B cell (primary cell): ENCODE results near the gene RIBC2. TPM values are rescaled to one million over a fixed set of nuclear protein-coding genes. Genes with fewer than 3 reads are reported as not detected.

ENCODE experiments used
- ATAC-seq: fragments of 200-7000 bp; cut with Tn5 transposase; one replicate; pipeline ENCODE4 v1.10.0; 2021; ENCODE audit warnings: low read depth, mild to moderate bottlenecking, moderate number of reproducible peaks, moderate library complexity
- CTCF ChIA-PET: fragments of 350-600 bp; sonication (Branson Sonifier 250); formaldehyde crosslinking; loops from one replicate; lab custom pipeline; 2021; ENCODE audit warnings: antibody characterized with exemption, inconsistent platforms; lab: Charles Lee
- POLR2A ChIA-PET: fragments of 350-600 bp; sonication (Branson Sonifier 250); formaldehyde crosslinking; loops from one replicate; lab custom pipeline; 2021; ENCODE audit warnings: antibody characterized with exemption; lab: Charles Lee
- DNase-seq: peaks from one replicate; pipeline ENCODE4 v3.0.0; 2013
- H2AFZ ChIP-seq: 2 replicates; pipeline ENCODE4 v1.6.1; 2012; ENCODE audit warnings: mild to moderate bottlenecking, low read depth, low read length; ENCODE audit not compliant: insufficient read depth, poor library complexity, severe bottlenecking
- H3K27ac ChIP-seq, 2 donors: 1 replicate in 1 of 2; 2 replicates in 1 of 2; pipeline ENCODE4 v1.5.1; 2012 to 2013; ENCODE audit warnings: low read length in 2 of 2, mild to moderate bottlenecking in 2 of 2, moderate library complexity in 1 of 2
- H3K27me3 ChIP-seq, 4 experiments: fragments of 200-600 bp in 1 of 4; sonication (generic) in 1 of 4; replicated peaks in 1 of 4; 1 replicate in 2 of 4; 2 replicates in 2 of 4; pipeline versions ENCODE4 v1.6.1 to v1.7.0; 2013 to 2016; ENCODE audit warnings: low read length in 3 of 4, mild to moderate bottlenecking in 2 of 4, mixed read lengths in 1 of 4, moderate library complexity in 1 of 4; ENCODE audit not compliant: insufficient read depth in 4 of 4, control insufficient read depth in 3 of 4; ENCODE audit errors: control extremely low read depth in 1 of 4
- H3K36me3 ChIP-seq, 2 experiments: replicated peaks in 1 of 2; 1 replicate in 1 of 2; 2 replicates in 1 of 2; pipeline versions ENCODE4 v1.6.1 to v1.7.1; 2013; ENCODE audit warnings: low read length in 1 of 2; ENCODE audit not compliant: insufficient read depth in 2 of 2, control insufficient read depth in 1 of 2; ENCODE audit errors: control extremely low read depth in 1 of 2, extremely low read depth in 1 of 2
- H3K4me1 ChIP-seq, 2 donors: fragments of 200-600 bp in 1 of 2; sonication (generic) in 1 of 2; 1 replicate in 1 of 2; 2 replicates in 1 of 2; pipeline versions ENCODE4 v1.5.1 to v1.6.1; 2013 to 2017; ENCODE audit warnings: low read length in 2 of 2; ENCODE audit not compliant: control insufficient read depth in 2 of 2, insufficient read depth in 2 of 2
- H3K4me2 ChIP-seq: replicated peaks from 2 replicates; pipeline ENCODE3; 2012; ENCODE audit warnings: mild to moderate bottlenecking, low read depth, low read length; ENCODE audit not compliant: poor library complexity, severe bottlenecking
- H3K4me3 ChIP-seq, 5 experiments: fragments of 200-600 bp in 1 of 5; sonication (generic) in 1 of 5; 1 replicate in 3 of 5; 2 replicates in 2 of 5; pipeline versions ENCODE4 v1.5.1 to v1.7.0; 2011 to 2016; ENCODE audit warnings: low read length in 4 of 5, mild to moderate bottlenecking in 4 of 5, low read depth in 2 of 5, control low read depth in 1 of 5, moderate library complexity in 1 of 5; ENCODE audit not compliant: insufficient read depth in 1 of 5; ENCODE audit errors: control extremely low read depth in 1 of 5, extremely low read depth in 1 of 5
- H3K79me2 ChIP-seq: fragments of 200-600 bp; sonication (generic); one replicate; pipeline ENCODE4 v1.6.0; 2016; ENCODE audit warnings: low read length; ENCODE audit not compliant: control insufficient read depth, insufficient read depth
- H3K9ac ChIP-seq: fragments of 200-600 bp; sonication (generic); 2 replicates; pipeline ENCODE4 v1.6.1; 2017; ENCODE audit warnings: mild to moderate bottlenecking, low read length, moderate library complexity
- H3K9me3 ChIP-seq, 3 donors: one replicate each; pipeline versions ENCODE4 v1.6.1 to v1.7.1; 2013; ENCODE audit warnings: low read length in 2 of 3; ENCODE audit not compliant: control insufficient read depth in 2 of 3, insufficient read depth in 1 of 3; ENCODE audit errors: control extremely low read depth in 1 of 3
- H4K20me1 ChIP-seq: 2 replicates; pipeline ENCODE4 v1.6.0; 2012; ENCODE audit warnings: mild to moderate bottlenecking, low read length; ENCODE audit not compliant: insufficient read depth, control insufficient read depth, poor library complexity, severe bottlenecking
- H3K27ac Mint-ChIP-seq: one replicate; pipeline ENCODE4 v1.8.0; 2021; ENCODE audit warnings: mixed read lengths
- H3K27me3 Mint-ChIP-seq: one replicate; pipeline ENCODE4 v1.8.0; 2021; ENCODE audit warnings: mixed read lengths
- H3K4me1 Mint-ChIP-seq: one replicate; pipeline ENCODE4 v1.8.0; 2021; ENCODE audit warnings: mixed read lengths
- H3K4me3 Mint-ChIP-seq: one replicate; pipeline ENCODE4 v1.8.0; 2021; ENCODE audit warnings: mixed read lengths
- H3K9me3 Mint-ChIP-seq: one replicate; pipeline ENCODE4 v1.8.0; 2022; ENCODE audit warnings: mixed read lengths; ENCODE audit not compliant: insufficient read depth
- CTCF ChIP-seq: fragments of 200-600 bp; IDR thresholded peaks from one replicate; pipeline ENCODE4 v1.8.0; 2022; ENCODE audit warnings: antibody characterized with exemption, mild to moderate bottlenecking
- EZH2 ChIP-seq: IDR thresholded peaks from 2 replicates; pipeline ENCODE4 v1.6.1; 2012; ENCODE audit warnings: borderline replicate concordance, low read depth, mild to moderate bottlenecking, moderate library complexity, low read length; ENCODE audit not compliant: insufficient read depth, poor library complexity, severe bottlenecking
- WGBS: methylation state at CpG from one replicate; pipeline ENCODE4 v1.1.5; 2013; ENCODE audit warnings: missing lambda C conversion rate; ENCODE audit not compliant: insufficient coverage; 5-methylcytosine and 5-hydroxymethylcytosine counted together
- intact Hi-C: fragments of 100-400 bp; cut with micrococcal nuclease; formaldehyde crosslinking; loops from one replicate; pipeline ENCODE4 v1.10.0; 2022
- polyA plus RNA-seq: library from polyadenylated mRNA; depleted of rRNA; stranded (reverse); fragments of >200 nt; gene quantifications from 2 replicates; pipeline ENCODE4 v1.2.3, GENCODE V29; 2012
- total RNA-seq, 2 donors: library from RNA; stranded (reverse); fragments of 120-200 nt in 1 of 2; gene quantifications; 1 replicate in 1 of 2; 2 replicates in 1 of 2; pipeline versions ENCODE4 v1.2.3 to v1.2.4, GENCODE V29; 2013 to 2022

The RIBC2 gene
- total and polyA plus RNA-seq, 2 donors (not counting 1 experiment from before 2014, with no cell fraction given) = not detected

- intact Hi-C loops = no loop called here
Measured at GRCh38 chr22:45456811-45457210, 43.3 kb downstream of the RIBC2 start.

GRCh38 chr22:45458532-45458931 lies 45.0 kb downstream of the RIBC2 start:
- no peak for DNase-seq
- intact Hi-C loops = no loop called here
- ChIA-PET POLR2A (no interaction called here), CTCF (no interaction called here)
- Histone ChIP-seq H3K9me3 (peaks cover 0 to 2% (median 0%) of the 10 kb centered on the region in 3 donors), H3K4me3 (no peak overlapping the region), H3K9ac (no peak overlapping the region), H3K79me2 (no peaks in the 10 kb centered on the region), H4K20me1 (no peaks in the 10 kb centered on the region), H3K36me3 (no peaks in the 10 kb centered on the region), H3K27me3 (no peaks in the 10 kb centered on the region), H3K4me2 (no peak overlapping the region), H3K27ac (no peak overlapping the region), H2AFZ (no peak overlapping the region), H3K4me1 (no peaks in the 10 kb centered on the region)
- H3K4me3 Mint-ChIP-seq = no peak overlapping the region
- H3K9me3 Mint-ChIP-seq = no peaks in the 10 kb centered on the region
- H3K27me3 Mint-ChIP-seq = peaks cover 7% of the 10 kb centered on the region
- no peaks in the 10 kb centered on the region for H3K4me1 Mint-ChIP-seq
- H3K27ac Mint-ChIP-seq = no peak overlapping the region
- TF ChIP-seq EZH2 = no peak
- no peak for TF ChIP-seq CTCF
- ATAC-seq = no peak
- 98% methylated on average over 12 of the region's 13 CpGs for WGBS

More at GRCh38 chr22:45456811-45457210, 43.3 kb downstream of the RIBC2 start:
- H3K9me3 ChIP-seq = no peaks in the 10 kb centered on the region
- H3K36me3 ChIP-seq = no peaks in the 10 kb centered on the region
- H3K9ac ChIP-seq = no peak overlapping the region
- Mint-ChIP-seq H3K9me3 (no peaks in the 10 kb centered on the region), H3K4me3 (no peak overlapping the region), H3K4me1 (no peaks in the 10 kb centered on the region), H3K27ac (no peak overlapping the region), H3K27me3 (peaks cover 13% of the 10 kb centered on the region)
- ATAC-seq (no peak), DNase-seq (no peak)
- no peak for TF ChIP-seq EZH2
- POLR2A ChIA-PET = no interaction called here
- no peak overlapping the region for H3K4me2 ChIP-seq
- no peaks in the 10 kb centered on the region for H3K79me2 ChIP-seq
- no peak overlapping the region for H3K4me3 ChIP-seq
- CTCF ChIA-PET = no interaction called here
- 92% methylated on average over 8 of the region's 8 CpGs for WGBS
- no peak overlapping the region for H2AFZ ChIP-seq
- H3K4me1 ChIP-seq = no peaks in the 10 kb centered on the region
- no peak overlapping the region for H3K27ac ChIP-seq
- no peaks in the 10 kb centered on the region for H4K20me1 ChIP-seq
- H3K27me3 ChIP-seq = no peaks in the 10 kb centered on the region
